ENCODE results near the gene MYLIP.

GRCh38 chr6:16160794-16161193, 31.9 kb downstream of the MYLIP start:
- TF ChIP-seq, protein P1, sequence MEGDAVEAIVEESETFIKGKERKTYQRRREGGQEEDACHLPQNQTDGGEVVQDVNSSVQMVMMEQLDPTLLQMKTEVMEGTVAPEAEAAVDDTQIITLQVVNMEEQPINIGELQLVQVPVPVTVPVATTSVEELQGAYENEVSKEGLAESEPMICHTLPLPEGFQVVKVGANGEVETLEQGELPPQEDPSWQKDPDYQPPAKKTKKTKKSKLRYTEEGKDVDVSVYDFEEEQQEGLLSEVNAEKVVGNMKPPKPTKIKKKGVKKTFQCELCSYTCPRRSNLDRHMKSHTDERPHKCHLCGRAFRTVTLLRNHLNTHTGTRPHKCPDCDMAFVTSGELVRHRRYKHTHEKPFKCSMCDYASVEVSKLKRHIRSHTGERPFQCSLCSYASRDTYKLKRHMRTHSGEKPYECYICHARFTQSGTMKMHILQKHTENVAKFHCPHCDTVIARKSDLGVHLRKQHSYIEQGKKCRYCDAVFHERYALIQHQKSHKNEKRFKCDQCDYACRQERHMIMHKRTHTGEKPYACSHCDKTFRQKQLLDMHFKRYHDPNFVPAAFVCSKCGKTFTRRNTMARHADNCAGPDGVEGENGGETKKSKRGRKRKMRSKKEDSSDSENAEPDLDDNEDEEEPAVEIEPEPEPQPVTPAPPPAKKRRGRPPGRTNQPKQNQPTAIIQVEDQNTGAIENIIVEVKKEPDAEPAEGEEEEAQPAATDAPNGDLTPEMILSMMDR (IDR thresholded peaks at IDR 0.05) = no peak
- TF ChIP-seq POLR2AphosphoS5 (IDR thresholded peaks at IDR 0.05) = no peak
- TF ChIP-seq EP300 (IDR thresholded peaks at IDR 0.05) = no peak
